ENCODE data around the gene JCHAIN. TPM values are rescaled to one million over a fixed set of nuclear protein-coding genes. Genes with fewer than 3 reads are reported as not detected.

JCHAIN gene
- total and polyA plus RNA-seq, 9 of the 15 experiments (the other 6 are each of a cell fraction or from before 2014, with no cell fraction given): 0.04 to 0.68 (median 0.26) TPM; not detected in 5

DNA sequence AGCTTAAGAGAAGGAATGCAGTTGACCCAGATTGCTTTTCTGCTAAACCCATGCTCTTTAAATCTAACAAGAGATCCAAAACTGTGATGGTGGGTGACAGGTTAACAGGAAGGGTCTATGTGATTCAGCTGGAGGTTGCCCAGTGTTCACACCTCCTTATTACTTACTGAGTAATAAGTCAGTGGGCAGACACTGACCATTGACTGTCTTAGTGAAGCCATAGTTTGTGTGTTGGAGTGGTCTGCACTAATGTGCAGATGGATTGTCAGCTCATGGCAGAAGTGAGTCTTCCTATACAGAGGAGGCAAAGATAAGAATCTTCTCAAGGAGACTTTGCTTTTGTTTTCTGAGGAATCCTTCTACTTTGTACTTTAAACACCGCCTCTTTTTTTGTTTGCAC lies 40.2 kb upstream of the JCHAIN start:
- H3K9me1 ChIP-seq (ENCODE audit: control insufficient read depth, insufficient read depth, low read length): no peaks in the 10 kb centered on the region
- no peaks in the 10 kb centered on the region for H3K9me3 ChIP-seq (replicated peaks; ENCODE audit: control insufficient read depth, insufficient read depth, low read depth, low read length)
- peaks cover 31% of the 10 kb centered on the region for H3K79me2 ChIP-seq (ENCODE audit: control insufficient read depth, insufficient read depth, low read length)
- TF ChIP-seq PHB2 (IDR thresholded peaks at IDR 0.05; ENCODE audit: low read depth) (no peak), ZNF212 (CRISPR knock-in tag; IDR thresholded peaks at IDR 0.05) (no peak), SMAD1 (IDR thresholded peaks at IDR 0.05; ENCODE audit: low read depth, low read length, partially characterized antibody) (no peak), SOX6 (IDR thresholded peaks at IDR 0.05) (peak; percentile 48; the same call in 1 of the 2 replicates), ZNF717 (CRISPR knock-in tag; IDR thresholded peaks at IDR 0.05) (no peak)
- TF ChIP-seq, protein P1, sequence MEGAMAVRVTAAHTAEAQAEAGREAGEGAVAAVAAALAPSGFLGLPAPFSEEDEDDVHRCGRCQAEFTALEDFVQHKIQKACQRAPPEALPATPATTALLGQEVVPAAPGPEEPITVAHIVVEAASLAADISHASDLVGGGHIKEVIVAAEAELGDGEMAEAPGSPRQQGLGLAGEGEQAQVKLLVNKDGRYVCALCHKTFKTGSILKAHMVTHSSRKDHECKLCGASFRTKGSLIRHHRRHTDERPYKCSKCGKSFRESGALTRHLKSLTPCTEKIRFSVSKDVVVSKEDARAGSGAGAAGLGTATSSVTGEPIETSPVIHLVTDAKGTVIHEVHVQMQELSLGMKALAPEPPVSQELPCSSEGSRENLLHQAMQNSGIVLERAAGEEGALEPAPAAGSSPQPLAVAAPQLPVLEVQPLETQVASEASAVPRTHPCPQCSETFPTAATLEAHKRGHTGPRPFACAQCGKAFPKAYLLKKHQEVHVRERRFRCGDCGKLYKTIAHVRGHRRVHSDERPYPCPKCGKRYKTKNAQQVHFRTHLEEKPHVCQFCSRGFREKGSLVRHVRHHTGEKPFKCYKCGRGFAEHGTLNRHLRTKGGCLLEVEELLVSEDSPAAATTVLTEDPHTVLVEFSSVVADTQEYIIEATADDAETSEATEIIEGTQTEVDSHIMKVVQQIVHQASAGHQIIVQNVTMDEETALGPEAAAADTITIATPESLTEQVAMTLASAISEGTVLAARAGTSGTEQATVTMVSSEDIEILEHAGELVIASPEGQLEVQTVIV (CRISPR knock-in tag; IDR thresholded peaks at IDR 0.05; ENCODE audit: borderline replicate concordance): no peak
- no peaks in the 10 kb centered on the region for H3K36me3 ChIP-seq (ENCODE audit: control insufficient read depth, insufficient read depth, low read length)
- 13% methylated on average over 1 of the region's 1 CpG for WGBS (ENCODE audit: insufficient coverage, low coverage, missing lambda C conversion rate)
- no TSS peak for BruUV-seq (replicated peaks)
- H3K4me1 ChIP-seq (replicated peaks in 1 of 2; ENCODE audit: control insufficient read depth in 2 of 2, insufficient read depth in 2 of 2, low read length in 2 of 2): peaks cover 15% of the 10 kb centered on the region in 2 experiments; a peak in 4 of 5 replicates
- peak overlapping the region; percentile 98; the same call in 1 of the 2 replicates for H2AFZ ChIP-seq (ENCODE audit: low read depth, low read length)
- no peaks in the 10 kb centered on the region for H3K27me3 ChIP-seq (ENCODE audit: control insufficient read depth in 2 of 2, insufficient read depth in 2 of 2, low read length in 2 of 2)
- peak in 1 of 4 experiments; percentile 32 for DNase-seq (ENCODE audit: extremely low read depth in 1 of 4, low spot score in 3 of 4)
- ChIA-PET POLR2A (interaction anchor here (0.6 to 2.5 kb wide), 7 partner anchors 12 to 305 kb away, joined by 3 to 10 read pairs (median 3); no protein-coding TSS in a partner anchor), CTCF (ENCODE audit: low intra/inter-chr PET ratio) (no interaction called here)
- intact Hi-C loops (cut with micrococcal nuclease) (loop anchor here (5.0 to 10.0 kb wide), 3 partner anchors 111 to 288 kb away; partner anchors contain the start of genes DCK and MOB1B), in situ Hi-C loops (cut with MboI) (no loop called here)
- H3K4me2 ChIP-seq (ENCODE audit: insufficient read depth, low read length): peak overlapping the region; percentile 81
- H3K27ac ChIP-seq (ENCODE audit: extremely low read depth, low read depth, low read length): 0 out of 3 replicates have a peak overlapping the region, but pooled peaks have one; percentile 7
- H3K4me3 ChIP-seq: peak overlapping the region; percentile 79; the same call in 1 of the 2 replicates
- peak overlapping the region in 1 of 2 experiments; percentile 79; a peak in 2 of 4 replicates for H3K9ac ChIP-seq (ENCODE audit: insufficient read depth in 1 of 2, low read depth in 2 of 2, low read length in 2 of 2)
- ATAC-seq: no peak
- no peak for FAIRE-seq
- no peaks in the 10 kb centered on the region for H4K20me1 ChIP-seq (replicated peaks; ENCODE audit: control insufficient read depth, insufficient read depth, low read length)
